ENCODE data around the gene NFYC. TPM values are rescaled to one million over a fixed set of nuclear protein-coding genes. Genes with fewer than 3 reads are reported as not detected.

The NFYC gene
- total RNA-seq, 1 experiment from 2014 or later: 63.3 TPM

DNA sequence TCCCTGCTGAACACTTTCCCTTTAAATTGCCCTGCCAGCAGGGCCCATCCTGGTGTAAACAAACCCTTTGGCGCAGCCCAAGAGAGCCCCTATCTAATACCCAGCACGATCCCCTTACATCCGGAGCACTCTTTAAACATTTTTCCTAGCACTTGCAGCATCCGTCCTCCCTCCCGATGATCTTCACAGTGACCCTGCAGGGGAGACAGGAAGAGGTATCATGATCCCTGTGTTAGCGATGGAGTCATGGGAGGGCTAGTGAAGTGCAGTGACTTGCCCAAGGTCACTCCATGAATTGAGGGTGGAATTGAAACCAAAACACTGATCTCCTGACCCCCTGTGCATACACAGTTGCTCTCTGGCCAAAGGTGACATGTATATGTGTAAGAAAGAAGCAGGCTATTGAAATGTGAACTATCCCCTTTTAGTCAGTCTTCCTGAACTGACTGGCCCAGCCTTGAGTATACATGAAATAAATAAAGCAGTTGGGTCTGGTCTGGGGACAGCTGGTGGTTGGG lies 82.3 kb downstream of the NFYC start:
- ChIA-PET CTCF (interaction anchor here (0.6 to 5.6 kb wide), 13 partner anchors 9 to 178 kb away, joined by 3 to 42 read pairs (median 5); no protein-coding TSS in a partner anchor), POLR2A (no interaction called here)

More for the DNA sequence above, 82.3 kb downstream of the NFYC start:
- no peaks in the 10 kb centered on the region for H4K20me1 ChIP-seq (ENCODE audit: insufficient read depth)
- peaks cover 0 to 5% of the 10 kb centered on the region in 2 experiments; a peak in 1 of 4 replicates for H3K4me1 ChIP-seq (ENCODE audit: control insufficient read depth in 1 of 2, insufficient read depth in 2 of 2, low read length in 2 of 2)
- peaks cover 0 to 2% of the 10 kb centered on the region in 2 experiments; a peak in 2 of 4 replicates for H3K36me3 ChIP-seq (ENCODE audit: control insufficient read depth in 1 of 2, insufficient read depth in 2 of 2, low read length in 2 of 2)
- H2AFZ ChIP-seq (ENCODE audit: low read depth, low read length, poor library complexity, severe bottlenecking): no peak overlapping the region
- H3K27ac ChIP-seq (ENCODE audit: low read depth, low read length): no peak overlapping the region
- H3K4me3 ChIP-seq (replicated peaks in 1 of 2; ENCODE audit: low read depth in 1 of 2, low read length in 2 of 2): no peak overlapping the region
- TF ChIP-seq, protein P1, sequence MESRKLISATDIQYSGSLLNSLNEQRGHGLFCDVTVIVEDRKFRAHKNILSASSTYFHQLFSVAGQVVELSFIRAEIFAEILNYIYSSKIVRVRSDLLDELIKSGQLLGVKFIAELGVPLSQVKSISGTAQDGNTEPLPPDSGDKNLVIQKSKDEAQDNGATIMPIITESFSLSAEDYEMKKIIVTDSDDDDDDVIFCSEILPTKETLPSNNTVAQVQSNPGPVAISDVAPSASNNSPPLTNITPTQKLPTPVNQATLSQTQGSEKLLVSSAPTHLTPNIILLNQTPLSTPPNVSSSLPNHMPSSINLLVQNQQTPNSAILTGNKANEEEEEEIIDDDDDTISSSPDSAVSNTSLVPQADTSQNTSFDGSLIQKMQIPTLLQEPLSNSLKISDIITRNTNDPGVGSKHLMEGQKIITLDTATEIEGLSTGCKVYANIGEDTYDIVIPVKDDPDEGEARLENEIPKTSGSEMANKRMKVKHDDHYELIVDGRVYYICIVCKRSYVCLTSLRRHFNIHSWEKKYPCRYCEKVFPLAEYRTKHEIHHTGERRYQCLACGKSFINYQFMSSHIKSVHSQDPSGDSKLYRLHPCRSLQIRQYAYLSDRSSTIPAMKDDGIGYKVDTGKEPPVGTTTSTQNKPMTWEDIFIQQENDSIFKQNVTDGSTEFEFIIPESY (IDR thresholded peaks at IDR 0.05; ENCODE audit: extremely low read depth, insufficient replicate concordance, low read length): no peak
- TF ChIP-seq FOSL1 (IDR thresholded peaks at IDR 0.05; ENCODE audit: low read depth) (no peak), ZFX (IDR thresholded peaks at IDR 0.05) (no peak), ZNF274 (IDR thresholded peaks at IDR 0.05; ENCODE audit: low read depth, low read length) (no peak), CBX3 (IDR thresholded peaks at IDR 0.05; ENCODE audit: low read depth) (no peak), JUND (IDR thresholded peaks at IDR 0.05) (no peak), RAD21 (IDR thresholded peaks at IDR 0.05; ENCODE audit: low read depth) (no peak), YY1 (IDR thresholded peaks at IDR 0.05; ENCODE audit: extremely low read depth, insufficient replicate concordance, low read depth, low read length) (no peak), CEBPB (IDR thresholded peaks at IDR 0.05; ENCODE audit: low read depth) (no peak), EGR1 (IDR thresholded peaks at IDR 0.05; ENCODE audit: low read depth) (no peak), SRF (IDR thresholded peaks at IDR 0.05; ENCODE audit: low read depth) (no peak), TCF7L2 (IDR thresholded peaks at IDR 0.05; ENCODE audit: borderline replicate concordance, extremely low read depth, insufficient read depth, insufficient read length) (no peak), ELF1 (IDR thresholded peaks at IDR 0.05; ENCODE audit: borderline replicate concordance, low read depth) (no peak), SIN3A (IDR thresholded peaks at IDR 0.05; ENCODE audit: low read depth) (no peak)
- TF ChIP-seq, protein P2, sequence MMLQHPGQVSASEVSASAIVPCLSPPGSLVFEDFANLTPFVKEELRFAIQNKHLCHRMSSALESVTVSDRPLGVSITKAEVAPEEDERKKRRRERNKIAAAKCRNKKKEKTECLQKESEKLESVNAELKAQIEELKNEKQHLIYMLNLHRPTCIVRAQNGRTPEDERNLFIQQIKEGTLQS (IDR thresholded peaks at IDR 0.05): no peak
- TF ChIP-seq, protein P3, sequence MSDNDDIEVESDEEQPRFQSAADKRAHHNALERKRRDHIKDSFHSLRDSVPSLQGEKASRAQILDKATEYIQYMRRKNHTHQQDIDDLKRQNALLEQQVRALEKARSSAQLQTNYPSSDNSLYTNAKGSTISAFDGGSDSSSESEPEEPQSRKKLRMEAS (IDR thresholded peaks at IDR 0.05): no peak
- RAD21 ChIA-PET (ENCODE audit: low non-redundant PET in 1 of 2, low total read pairs in 2 of 2, uncharacterized antibody in 2 of 2, unreplicated experiment in 2 of 2): interaction anchor here (0.6 to 2.0 kb wide), 3 partner anchors 76 to 180 kb away, joined by 4 to 9 read pairs (median 7); no protein-coding TSS in a partner anchor
- H3K27me3 ChIP-seq (ENCODE audit: insufficient read depth, low read length): no peaks in the 10 kb centered on the region
- H3K79me2 ChIP-seq (ENCODE audit: insufficient read depth, low read length): no peaks in the 10 kb centered on the region
- BruUV-seq (replicated peaks): no TSS peak
- intact Hi-C loops (cut with micrococcal nuclease): loop anchor here (1.0 kb wide), 2 partner anchors 76 to 178 kb away; no protein-coding TSS in a partner anchor
- H3K9ac ChIP-seq (ENCODE audit: low read length): no peak overlapping the region
- peak; percentile 24 for ATAC-seq
- H3K9me3 ChIP-seq (ENCODE audit: control insufficient read depth in 1 of 2, insufficient read depth in 1 of 2, low read depth in 1 of 2, low read length in 2 of 2): no peaks in the 10 kb centered on the region
- DNase-seq (ENCODE audit: low read depth, low spot score): no peak
- no peak overlapping the region for H3K4me2 ChIP-seq (ENCODE audit: low read length)
- no peaks in the 10 kb centered on the region for H3K9me2 ChIP-seq (ENCODE audit: insufficient read depth)
